Left ventricle myocardium superior (tissue), 1 donor: Measurements from ENCODE around the gene MEF2D. TPM values are rescaled to one million over a fixed set of nuclear protein-coding genes. Genes with fewer than 3 reads are reported as not detected.

Source experiments
- ATAC-seq: fragments of 200-7000 bp; cut with Tn5 transposase; one replicate; pipeline ENCODE4 v1.9.1; 2020; ENCODE audit warnings: mild to moderate bottlenecking, moderate library complexity
- DNase-seq: peaks from one replicate; pipeline ENCODE4 v3.0.0-alpha.2; 2020
- intact Hi-C: fragments of 100-400 bp; cut with micrococcal nuclease; formaldehyde crosslinking; loops from one replicate; pipeline ENCODE4 v1.11.0; 2022
- microRNA-seq: library from miRNA; unstranded; fragments of <30 nt; microRNA quantifications from one replicate; pipeline ENCODE4 v1.2.0, GENCODE V29; 2020; ENCODE audit warnings: borderline number of aligned reads
- total RNA-seq: library from RNA; stranded (reverse); fragmentation: NEBNext Ultra II Directional; extraction: Animal tissue kit (Norgen Biotek cat#: 25700); gene quantifications from one replicate; pipeline ENCODE4 v1.2.1, GENCODE V29; 2021
- donor health status: DM: no; HTN: yes; CAD: no; lungs with severe emphysema.

Gene MEF2D
- total RNA-seq, 1 donor from 2014 or later = 116 TPM

- ATAC-seq (no peak), DNase-seq (no peak)
- intact Hi-C loops = no loop called here
These were observed 76.9 kb downstream of the MEF2D start for GRCh38 chr1:156423422-156424352.

GRCh38 chr1:156422602-156423091 lies 77.9 kb downstream of the MEF2D start:
- ATAC-seq (peak; percentile 75), DNase-seq (no peak)
- intact Hi-C loops = no loop called here

- intact Hi-C loops = no loop called here
- no peak for DNase-seq
- no peak for ATAC-seq
These were observed 78.5 kb downstream of the MEF2D start for GRCh38 chr1:156421939-156422601.

GRCh38 chr1:156421062-156421938 lies 79.3 kb downstream of the MEF2D start:
- DNase-seq = peak; percentile 78
- peak; percentile 95 for ATAC-seq
- intact Hi-C loops = no loop called here

- intact Hi-C loops = no loop called here
- DNase-seq (no peak), ATAC-seq (no peak)
These were observed 80.1 kb downstream of the MEF2D start for GRCh38 chr1:156420205-156421061.

- ATAC-seq = no peak
- no peak for DNase-seq
- intact Hi-C loops = no loop called here
These were observed 80.7 kb downstream of the MEF2D start for GRCh38 chr1:156419854-156420204.

GRCh38 chr1:156418416-156419070 lies 82.0 kb downstream of the MEF2D start:
- intact Hi-C loops = no loop called here
- ATAC-seq (no peak), DNase-seq (no peak)

- no peak for DNase-seq
- intact Hi-C loops = no loop called here
- ATAC-seq = no peak
These were observed 83.1 kb downstream of the MEF2D start for GRCh38 chr1:156417401-156418020.

GRCh38 chr1:156416993-156417392 lies 83.6 kb downstream of the MEF2D start:
- intact Hi-C loops = no loop called here
- no peak for DNase-seq
- ATAC-seq = no peak

- DNase-seq (no peak), ATAC-seq (no peak)
- intact Hi-C loops = no loop called here
These were observed 86.0 kb downstream of the MEF2D start for GRCh38 chr1:156414461-156415064.

Small RNA genes within 50 kb of the gene (microRNA-seq; reads per million reads assigned to microRNA genes)
- gene MIR9-1 = not detected

Other genes with a start within 250 kb of the MEF2D start
- 84.5 TPM for gene SMG5, start 217.9 kb downstream of the MEF2D start, total RNA-seq
- gene TMEM79, start 216.4 kb downstream of the MEF2D start, total RNA-seq = 1.5 TPM
- 16.0 TPM for gene GLMP, start 205.1 kb downstream of the MEF2D start, total RNA-seq
- not detected for gene VHLL, start 201.5 kb downstream of the MEF2D start, total RNA-seq
- 131 TPM for gene CCT3, start 162.5 kb downstream of the MEF2D start, total RNA-seq
- gene TSACC, start 162.2 kb downstream of the MEF2D start, total RNA-seq = not detected
- not detected for gene RHBG, start 131.6 kb downstream of the MEF2D start, total RNA-seq
- 0.42 TPM for gene IQGAP3, start 71.8 kb upstream of the MEF2D start, total RNA-seq
- not detected for gene TTC24, start 78.9 kb upstream of the MEF2D start, total RNA-seq
- gene NAXE, start 91.0 kb upstream of the MEF2D start, total RNA-seq = 123 TPM
- gene GPATCH4, start 100.7 kb upstream of the MEF2D start, total RNA-seq = 14.1 TPM
- 1.5 TPM for gene HAPLN2, start 118.6 kb upstream of the MEF2D start, total RNA-seq
- gene BCAN, start 141.3 kb upstream of the MEF2D start, total RNA-seq = 0.52 TPM
- 94.7 TPM for gene NES, start 176.6 kb upstream of the MEF2D start, total RNA-seq
- 0.74 TPM for gene CRABP2, start 204.8 kb upstream of the MEF2D start, total RNA-seq
- 14.7 TPM for gene METTL25B, start 227.7 kb upstream of the MEF2D start, total RNA-seq
- 12.0 TPM for gene ISG20L2, start 228.0 kb upstream of the MEF2D start, total RNA-seq
- 96.1 TPM for gene MRPL24, start 240.3 kb upstream of the MEF2D start, total RNA-seq